HG03521 (cell line): ENCODE data around the gene RBPMS2.
"Not testable (repeated sequence)": the region's sequence is repeated elsewhere in the genome, so short reads cannot be mapped to it uniquely, and the experiment has no call there.

Source experiments
- ATAC-seq: cut with Tn5 transposase; IDR thresholded peaks from one replicate; pipeline ENCODE4 v1.9.1; 2021; ENCODE audit warnings: mild to moderate bottlenecking, moderate library complexity; ENCODE audit not compliant: unreplicated experiment

The RBPMS2 gene

DNA sequence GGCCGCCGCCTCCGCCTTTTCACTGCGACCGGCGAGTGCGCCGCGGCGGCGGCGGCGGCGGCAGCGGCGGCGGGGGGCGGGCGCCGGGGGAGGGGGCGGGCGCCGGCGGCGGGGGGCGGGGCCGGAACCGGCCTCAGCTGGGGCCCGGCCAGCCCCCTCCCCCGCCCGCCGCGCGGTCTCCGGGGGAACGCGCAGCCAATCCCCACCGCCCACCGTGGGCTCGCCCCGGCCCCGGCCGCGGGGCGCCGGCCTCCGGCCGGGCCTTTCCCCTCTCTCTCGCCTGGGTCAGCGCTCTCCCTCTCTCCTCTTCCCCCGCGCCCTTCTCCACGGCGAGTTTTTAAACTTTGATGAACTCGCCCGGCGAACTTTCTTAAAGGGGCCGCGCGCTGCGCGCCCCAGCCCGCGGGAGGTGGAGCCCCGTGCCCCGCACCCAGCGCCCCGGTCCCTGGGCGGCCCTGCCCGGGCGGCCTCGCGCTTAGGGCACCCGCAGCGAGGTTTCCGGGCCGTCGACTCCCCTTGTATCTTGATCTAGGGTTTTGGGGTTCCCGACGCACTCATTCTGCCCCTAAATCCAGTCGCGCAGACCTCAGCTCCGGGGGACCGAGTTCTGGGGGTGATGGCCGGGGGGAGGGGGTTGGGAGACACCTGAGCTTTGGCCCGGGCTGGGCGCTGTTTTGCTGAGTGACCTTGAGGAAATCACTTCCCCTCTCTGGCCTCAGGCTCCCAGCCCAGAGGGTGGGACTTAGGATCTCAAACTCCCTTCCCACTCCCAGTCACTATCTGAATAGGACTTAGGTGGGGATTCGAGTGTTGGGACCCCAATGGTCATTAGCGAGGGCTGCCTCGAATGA is at the start of gene RBPMS2:
RBPMS2 (minus strand) TSS at position 39 of the 851 bp plus-strand sequence. CDS start 270 bp downstream, outside the sequence.
- no peak for ATAC-seq

DNA sequence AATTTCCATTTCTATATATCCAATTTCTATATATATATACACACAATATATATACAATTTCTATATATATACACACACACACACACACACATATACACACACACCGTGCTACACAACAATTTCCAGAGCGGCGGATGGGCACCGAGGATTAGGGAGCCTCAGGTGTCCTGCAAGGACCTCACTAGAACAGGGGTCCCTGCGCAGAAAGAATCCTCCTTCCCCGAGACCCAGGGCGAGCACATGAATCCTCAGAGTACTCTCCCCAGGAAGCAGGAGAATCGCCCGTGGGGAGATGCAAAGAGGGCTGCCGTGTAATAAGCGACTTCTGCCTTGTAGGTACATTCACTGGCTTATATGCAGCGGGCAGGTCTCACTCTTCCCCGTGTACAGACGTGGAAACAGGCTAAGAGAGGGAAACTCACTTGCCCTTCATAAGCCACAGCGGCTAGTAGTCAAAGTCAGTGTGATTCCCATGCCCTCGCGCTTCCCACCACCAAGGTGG is 49.6 kb upstream of the RBPMS2 start:
- ATAC-seq: no peak

DNA sequence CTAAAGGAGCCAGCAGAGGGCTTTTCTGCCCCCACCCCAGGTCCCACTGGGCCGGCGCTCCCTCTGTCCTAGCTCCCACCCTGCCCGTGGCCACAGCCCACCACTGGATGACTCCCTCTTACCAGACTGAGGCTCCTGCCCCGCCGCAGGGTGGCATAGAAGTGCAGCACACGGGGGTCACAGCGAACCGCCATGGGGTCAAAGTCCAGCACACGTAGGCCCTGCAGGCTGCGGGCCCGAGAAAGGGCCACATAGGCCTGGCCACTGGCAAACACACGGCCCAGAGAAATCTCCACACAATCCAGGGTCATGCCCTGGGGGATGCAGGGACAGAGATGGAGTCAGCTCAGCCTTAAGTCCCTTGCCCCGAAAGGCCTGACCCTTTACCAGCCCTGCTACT is 41.1 kb upstream of the RBPMS2 start:
- no peak for ATAC-seq

DNA sequence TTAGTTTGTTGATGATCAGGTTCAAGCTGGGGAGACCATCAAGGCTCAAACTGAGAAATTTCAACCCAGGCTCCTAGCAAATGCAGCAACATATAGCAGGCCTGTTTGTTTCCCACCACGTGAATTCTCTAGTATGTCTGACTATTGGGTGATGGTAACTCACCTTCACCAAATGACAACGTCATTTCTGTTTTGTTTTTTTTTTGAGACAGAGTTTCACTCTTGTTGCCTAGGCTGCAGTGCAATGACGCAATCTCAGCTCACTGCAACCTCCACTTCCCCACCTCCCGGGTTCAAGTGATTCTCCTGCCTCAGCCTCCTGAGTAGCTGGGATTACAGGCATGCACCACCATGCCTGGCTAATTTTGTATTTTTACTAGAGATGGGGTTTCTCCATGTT is 39.6 kb upstream of the RBPMS2 start:
- not testable (repeated sequence) for ATAC-seq

DNA sequence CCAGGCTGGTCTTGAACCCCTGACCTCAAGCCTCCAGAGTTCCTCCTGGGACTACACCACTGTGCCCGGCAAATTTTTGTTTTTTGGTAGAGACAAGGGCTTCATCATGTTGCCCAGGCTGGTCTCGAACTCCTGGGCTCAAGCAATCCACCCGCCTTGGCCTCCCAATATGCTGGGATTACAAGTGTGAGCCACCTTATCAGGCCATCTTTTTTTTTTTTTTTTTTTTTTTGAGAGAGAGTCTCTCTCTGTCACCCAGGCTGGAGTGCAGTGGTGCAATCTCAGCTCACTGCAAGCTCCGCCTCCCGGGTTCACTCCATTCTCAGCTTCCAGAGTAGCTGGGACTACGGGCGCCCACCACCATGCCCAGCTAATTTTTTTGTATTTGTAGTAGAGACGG is 38.9 kb upstream of the RBPMS2 start:
- ATAC-seq: not testable (repeated sequence)

DNA sequence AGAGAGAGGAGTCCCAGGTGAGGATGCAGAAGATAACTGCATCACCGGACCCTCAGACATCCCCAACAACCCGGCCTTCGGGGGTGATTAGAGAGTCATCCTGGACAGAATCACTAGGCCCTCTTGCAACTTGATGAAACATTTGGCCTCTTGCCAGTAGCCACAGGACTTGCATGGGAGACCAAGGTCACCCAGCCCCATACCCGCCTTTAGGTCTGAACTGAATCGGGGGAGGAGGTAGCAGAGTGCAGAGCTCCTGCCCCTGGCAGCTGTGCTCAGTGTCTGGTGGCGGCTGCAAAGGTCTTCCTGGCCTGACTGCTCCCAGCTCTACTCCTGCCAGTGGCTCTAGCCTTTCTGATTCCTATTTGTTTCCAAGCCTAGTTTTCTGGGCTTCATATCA is 37.7 kb upstream of the RBPMS2 start:
- ATAC-seq: no peak

DNA sequence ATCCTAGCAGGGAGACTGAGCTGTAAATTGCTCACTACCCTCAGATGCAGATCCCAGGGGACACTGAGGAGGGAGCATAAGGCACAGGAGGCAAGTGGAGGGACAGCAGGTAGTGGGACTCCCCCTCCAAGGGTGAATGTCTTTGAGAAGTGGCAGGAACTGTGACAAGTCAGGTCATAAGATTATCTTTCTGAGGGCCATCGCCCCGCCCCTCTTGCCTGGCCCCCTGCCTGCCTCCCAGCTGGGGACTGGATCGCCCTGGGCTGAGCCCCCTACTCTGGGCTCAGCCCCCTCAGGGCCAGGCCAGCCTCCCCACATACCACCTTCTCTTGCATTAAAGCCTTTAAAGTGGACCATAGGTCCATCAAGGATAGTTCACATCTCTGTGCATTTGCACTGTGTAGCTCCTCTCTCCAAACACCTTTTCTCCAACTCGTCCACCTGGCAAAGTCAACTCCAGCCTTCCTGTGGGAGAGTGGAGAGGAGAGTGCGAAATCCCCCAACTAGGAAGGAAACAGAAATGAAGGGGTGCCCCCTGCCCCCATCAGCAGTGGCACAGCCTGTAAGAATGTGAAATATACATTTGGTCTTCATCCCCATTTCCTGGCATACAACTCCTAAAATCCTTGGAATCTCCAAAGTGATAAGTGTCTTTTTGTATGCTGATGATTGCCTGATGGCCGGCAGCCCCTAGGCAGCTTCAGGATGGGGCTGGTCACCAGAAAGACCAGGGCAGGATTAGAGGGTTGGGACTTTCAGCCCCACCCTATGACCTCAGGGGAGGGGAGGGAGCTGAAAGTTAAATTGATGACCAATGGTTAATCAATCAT is 35.3 kb upstream of the RBPMS2 start:
- no peak for ATAC-seq

DNA sequence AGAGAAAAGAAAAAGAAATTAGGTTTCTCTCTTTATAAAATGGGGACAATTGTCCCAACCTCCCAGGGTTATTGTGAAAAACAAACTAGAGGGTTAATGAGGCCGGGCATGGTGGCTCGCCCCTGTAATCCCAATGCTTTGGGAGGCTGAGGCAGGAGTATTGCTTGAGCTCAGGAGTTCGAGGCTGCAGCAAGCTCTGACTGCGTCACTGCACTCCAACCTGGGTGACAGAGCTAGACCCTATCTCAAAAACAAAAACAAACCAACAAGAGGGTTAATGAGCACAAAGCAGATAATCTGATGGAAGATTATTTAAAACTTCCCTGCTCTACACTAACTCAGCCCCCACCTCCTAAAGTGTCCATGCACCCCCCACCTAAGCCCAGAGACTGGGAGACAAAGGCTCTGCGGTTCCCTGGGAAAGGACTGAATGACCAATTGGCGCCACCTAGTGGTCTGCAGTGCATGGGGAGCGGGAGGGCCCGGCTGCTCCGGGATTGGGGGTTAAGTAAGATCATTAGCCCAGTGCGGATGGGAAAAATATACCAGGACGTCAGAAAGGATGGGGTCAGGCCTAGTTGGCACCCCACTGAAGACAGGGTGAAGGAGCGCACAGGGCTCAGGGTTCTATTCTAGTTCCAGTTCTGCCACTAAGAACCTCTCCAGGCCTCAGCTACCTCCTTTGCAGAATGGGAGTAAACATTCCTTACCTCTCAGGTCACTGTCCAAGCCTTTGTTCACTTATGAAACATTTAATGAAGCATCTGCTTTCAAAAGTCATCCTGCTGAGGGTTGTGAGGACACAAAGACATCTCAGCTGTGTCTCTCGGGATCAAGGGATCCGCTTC is 34.5 kb upstream of the RBPMS2 start:
- no peak for ATAC-seq

DNA sequence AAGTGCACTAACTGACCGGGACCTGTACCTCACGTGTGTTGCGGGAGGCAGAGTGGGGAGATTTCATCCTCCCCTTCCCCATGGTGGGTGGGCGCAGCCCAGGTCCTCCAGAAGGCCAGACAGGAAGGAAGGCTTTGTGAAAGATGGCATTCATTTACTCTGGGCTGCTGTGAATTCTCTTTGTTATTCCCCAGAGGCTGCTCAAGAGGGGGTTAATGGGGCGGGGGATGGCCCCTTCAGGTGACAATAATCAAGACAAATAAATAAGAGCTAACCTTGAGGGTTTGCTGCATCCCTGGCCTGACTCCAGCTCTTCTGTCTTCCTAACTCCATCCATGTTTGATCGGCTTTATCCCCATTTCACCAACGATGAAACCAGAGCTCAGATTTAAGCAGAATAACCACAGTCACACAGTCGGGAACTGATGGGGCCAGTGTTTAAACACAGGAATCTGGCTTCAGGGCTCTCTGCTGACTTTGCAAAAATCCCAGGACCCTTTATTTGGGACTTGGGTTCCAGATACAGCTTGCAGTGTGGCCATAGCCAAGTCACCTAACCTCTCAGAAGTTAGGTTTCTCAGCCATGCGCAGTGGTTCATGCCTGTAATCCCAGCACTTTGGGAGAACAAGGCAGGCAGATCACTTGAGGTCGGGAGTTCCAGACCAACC is 33.5 kb upstream of the RBPMS2 start:
- ATAC-seq: no peak

DNA sequence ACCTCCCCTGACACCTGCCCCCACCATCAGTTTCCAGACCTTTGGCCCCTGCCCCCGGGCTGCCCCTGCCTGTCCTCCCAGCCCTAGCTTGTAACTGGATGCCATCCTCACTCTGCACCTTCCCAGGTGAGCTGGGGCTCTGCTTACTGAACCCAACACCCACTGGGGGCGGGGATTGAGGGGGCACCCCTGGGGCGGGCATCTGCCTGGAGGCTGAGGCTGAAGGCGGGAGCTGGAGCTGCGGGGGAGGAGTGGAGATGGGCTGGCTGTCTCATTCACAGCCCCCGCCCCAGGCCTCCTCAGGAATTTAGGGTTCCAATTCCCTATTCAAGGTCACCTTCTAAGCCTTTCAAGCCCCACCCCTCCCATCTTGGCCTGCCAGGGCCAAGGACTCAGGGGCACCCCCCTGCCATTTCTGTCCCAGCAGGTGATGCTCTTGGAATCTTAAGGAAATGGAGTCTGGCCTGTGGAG is 32.4 kb upstream of the RBPMS2 start:
- ATAC-seq: no peak

DNA sequence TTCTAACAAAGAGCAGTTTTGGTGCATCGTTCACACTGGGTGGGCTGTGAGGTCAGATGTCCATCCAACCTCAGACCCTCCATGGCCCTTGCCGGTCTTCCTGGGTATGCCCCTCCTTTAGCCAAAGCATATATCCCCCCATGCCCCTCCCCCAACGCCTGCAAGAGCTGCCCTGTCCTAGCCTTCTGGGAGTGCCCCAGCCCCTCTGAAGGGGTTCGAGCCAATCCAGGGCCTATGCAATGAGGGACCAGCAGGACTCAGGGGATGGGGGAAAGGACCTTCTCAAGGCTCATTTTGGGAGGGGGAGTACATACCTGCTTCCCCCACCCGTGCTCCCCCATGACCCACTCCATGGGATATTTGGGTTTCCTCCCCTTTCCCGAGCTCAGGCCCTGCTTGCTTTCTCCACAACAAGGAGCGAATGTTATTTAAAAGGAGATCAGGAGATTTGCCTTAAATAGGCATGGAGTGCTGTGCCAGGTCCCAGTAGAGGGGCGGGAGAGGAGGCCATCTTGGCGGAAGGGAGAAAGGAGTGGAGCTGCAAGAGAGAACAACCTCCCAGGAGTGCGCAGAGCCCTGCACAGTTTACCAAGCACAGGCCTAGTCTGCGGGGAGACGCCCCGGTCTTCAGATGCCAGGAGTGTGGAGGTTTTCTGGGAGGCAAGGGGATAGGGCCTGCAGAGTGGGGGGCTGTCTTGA is 31.8 kb upstream of the RBPMS2 start:
- ATAC-seq: no peak

DNA sequence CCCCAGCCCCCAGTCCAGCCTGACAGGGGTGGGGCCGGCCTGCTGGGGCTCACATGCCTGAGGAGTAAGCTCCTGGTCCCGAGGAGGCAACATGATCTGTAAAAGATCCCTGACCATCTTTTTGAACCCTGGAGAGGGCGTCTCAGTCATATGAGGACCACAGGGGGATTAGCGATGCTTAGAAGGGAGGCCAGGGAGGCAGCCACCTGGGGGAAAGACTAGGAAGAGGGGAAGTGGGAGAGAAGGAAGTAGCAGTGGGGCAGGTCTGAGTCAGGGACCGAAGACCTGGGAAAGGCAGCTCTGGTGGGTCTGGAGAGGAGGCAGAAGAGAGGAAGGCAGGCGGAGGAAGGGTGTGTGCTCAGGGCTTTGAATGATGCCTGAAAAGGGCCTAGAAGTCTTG is 31.1 kb upstream of the RBPMS2 start:
- ATAC-seq: no peak

DNA sequence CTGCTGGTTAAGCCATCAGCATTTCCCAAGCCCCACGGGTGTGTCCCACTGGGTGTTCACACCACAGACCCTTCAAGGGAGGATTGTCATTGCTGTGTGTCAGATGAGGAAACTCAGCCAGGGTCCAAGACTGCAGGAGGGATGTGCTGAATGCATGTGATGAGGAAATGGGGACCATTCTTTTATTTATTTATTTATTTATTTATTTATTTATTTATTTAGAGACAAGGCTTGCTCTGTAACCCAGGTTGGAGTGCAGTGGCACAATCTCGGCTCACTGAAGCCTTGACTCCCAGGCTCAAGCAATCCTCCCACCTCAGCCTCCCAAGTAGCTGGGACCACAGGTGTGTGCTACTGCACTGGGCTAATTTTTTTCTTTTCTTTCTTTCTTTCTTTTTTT is 29.2 kb upstream of the RBPMS2 start:
- no peak for ATAC-seq

DNA sequence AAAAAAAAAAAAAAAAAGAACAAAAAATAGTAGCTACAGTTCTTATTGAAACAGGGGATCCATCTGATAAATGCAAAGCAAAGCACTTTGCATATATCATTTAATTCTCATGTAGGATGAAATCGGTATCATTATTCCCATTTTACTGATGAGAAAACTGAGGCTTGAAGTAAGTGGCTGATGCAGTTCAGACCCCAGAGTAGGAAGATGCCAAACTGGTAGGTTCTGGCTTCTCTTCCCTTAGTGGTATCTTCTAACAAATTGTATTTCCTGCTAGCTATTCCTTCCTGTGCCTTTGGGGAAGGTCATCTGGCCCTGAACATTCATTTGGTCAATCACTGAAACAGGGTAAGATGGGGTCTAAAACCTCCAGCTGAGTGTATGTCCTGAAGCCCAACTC is 28.1 kb upstream of the RBPMS2 start:
- ATAC-seq: no peak

DNA sequence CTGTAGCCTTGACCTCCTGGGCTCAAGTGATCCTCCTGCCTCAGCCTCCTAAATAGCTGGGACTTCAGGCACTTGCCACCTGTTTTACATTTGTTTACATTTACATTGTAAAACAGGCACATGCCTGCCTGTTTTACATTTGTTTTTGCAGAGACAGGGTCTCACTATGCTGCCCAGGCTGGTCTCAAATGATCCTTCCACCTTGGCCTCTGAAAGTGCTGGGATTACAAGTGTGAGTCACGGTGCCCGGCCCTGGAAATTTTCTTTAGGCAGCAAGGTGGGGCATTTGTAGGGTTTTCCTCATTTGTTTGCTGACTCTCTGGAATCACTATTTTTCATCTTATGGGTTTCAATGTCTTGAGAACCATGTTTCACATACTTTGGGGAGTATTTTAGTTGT is 25.1 kb upstream of the RBPMS2 start:
- ATAC-seq: no peak

DNA sequence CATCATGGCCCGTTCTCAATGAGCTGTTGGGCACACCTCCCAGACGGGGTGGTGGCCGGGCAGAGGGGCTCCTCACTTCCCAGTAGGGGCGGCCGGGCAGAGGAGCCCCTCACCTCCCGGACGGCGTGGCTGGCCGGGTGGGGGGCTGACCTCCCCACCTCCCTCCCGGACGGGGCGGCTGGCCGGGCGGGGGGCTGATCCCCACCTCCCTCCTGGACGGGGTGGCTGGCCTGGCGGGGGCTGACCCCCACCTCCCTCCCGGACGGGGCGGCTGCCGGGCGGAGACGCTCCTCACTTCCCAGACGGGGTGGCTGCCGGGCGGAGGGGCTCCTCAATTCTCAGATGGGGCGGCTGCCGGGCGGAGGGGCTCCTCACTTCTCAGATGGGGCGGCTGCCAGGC is 23.5 kb upstream of the RBPMS2 start:
- ATAC-seq: not testable (repeated sequence)

DNA sequence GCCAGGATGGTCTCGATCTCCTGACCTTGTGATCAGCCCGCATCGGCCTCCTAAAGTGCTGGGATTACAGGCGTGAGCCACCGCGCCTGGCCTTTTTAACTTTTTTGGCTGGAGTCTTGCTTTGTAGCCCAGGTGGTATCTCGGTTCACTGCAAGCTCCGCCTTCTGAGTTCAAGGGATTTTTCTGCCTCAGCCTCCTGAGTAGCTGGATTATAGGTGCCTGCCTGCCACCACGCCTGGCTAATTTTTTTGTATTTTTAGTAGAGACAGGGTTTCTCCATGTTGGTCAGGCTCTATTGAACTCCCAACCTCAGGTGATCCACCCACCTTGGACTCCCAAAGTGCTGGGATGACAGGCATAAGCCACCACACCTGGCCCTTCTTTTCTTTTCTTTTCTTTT is 20.5 kb upstream of the RBPMS2 start:
- not testable (repeated sequence) for ATAC-seq

DNA sequence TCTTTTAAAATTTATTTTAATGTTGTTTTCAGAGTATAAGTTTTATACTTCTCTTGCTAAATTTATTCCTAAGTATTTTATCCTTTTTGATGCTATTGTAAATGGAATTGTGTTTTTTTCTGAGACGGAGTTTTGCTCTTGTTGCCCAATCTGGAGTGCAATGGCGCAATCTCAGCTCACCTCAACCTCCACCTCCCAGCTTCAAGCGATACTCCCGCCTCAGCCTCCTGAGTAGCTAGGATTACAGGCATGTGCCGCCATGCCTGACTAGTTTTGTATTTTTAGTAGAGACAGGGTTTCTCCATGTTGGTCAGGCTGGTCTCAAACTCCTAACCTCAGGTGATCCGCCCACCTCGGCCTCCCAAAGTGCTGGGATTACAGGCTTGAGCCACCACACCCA is 19.9 kb upstream of the RBPMS2 start:
- ATAC-seq: not testable (repeated sequence)

DNA sequence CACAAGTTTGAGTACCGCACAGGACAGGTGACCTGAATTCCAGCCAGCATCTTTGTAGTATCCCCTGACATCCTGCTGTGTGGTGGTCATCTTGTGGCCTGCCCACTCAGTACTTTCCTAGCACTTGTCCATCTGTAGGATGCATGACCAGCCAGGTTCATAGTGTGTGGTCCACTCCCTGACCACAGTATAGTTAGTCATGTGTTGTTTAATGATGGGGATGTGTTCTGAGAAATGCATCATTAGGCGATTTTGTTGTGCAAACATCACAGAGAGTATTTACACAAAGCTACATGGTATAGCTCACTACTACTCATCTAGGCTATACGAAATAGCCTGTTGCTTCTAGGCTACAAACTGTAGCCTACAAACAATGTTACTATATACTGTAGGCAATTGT is 16.9 kb upstream of the RBPMS2 start:
- ATAC-seq: no peak

DNA sequence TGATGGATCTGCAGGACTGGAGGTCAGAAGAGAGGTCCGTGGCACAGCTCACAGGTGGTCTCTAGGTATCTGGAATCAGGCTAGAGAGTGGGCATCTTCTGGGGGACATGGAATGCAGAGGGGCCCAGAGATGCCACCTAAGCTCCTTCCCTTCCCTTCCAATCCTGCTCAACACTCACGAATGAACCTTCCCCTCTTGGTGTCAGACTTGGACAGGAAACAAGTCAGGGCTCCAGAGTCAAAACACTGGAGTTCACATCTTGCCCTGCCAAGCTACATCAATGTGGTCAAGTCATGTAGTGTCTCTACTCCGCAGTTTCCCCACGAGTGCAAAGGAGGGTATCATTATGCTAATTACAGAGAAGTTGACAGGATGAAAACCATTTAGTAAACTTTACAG is 16.0 kb upstream of the RBPMS2 start:
- no peak for ATAC-seq
